Middle frontal gyrus (tissue), 1 donor: Measurements from ENCODE around the gene MYH8.

Experiments
- DNase-seq: peaks from one replicate; pipeline ENCODE4 v3.0.0-alpha.2; 2015; ENCODE audit warnings: low spot score; ENCODE audit errors: extremely low spot score

The MYH8 gene

DNA sequence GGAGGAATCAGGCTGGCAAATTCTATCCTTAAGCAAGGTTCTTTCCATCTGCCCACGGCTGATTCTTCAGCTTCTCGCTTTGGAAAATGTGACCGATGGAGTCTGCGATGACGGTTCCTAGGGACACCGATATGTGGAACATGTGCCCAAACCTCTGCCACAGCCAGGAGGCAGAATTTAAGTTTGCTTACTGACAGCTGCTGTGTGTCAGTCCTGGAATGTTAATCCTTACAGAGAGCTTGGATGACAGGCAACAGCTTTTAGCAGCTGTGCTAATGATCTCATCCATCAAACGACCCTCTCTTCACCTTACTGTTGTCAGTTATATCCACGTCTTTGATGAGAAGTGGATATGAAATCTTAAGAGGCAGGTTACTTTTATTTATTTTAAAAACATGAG is 37.6 kb downstream of the MYH8 start:
- DNase-seq = no peak

DNA sequence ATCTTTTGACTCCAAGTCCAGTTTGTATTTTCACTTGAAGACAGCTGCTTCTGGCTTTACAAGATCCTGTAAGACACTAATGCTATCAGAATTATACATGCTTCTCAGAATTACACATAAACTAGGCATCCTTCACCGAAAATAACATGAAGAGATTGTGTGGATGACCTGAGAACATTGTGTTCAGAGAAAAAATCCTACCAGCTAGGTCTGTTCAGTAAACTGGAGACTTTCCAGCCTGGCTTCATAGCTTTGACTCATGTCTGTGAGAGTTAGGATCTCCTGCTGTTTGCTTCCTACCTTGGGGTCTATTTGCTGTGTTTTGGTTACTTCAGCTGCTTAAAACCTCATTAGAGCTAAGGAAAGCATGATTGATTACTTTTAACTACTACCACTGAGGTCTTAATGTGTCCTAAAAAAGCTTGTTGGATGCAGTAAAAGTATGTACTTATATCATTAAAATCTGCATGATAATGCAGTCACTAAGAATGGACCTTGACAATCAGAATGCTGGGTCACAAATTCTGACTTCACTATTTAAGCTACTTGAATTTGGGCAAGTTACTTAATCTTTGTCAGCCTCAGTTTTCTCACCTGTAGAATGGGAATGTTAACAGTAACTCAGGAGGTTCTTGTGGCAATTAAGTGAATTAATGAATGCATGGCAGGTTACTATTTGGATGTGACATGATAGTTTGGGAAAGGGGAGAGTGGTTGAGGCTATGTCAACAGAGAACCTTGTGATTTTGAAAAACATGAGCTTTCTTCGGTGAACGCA is 40.9 kb downstream of the MYH8 start:
- no peak for DNase-seq

GRCh38 chr17:10372906-10373305 is 48.8 kb downstream of the MYH8 start, which contains the start of gene MYH13:
Gene MYH13 (minus strand): TSS chr17:10373006. CDS start chr17:10364530, 8,476 bp downstream.
- DNase-seq = no peak

DNA sequence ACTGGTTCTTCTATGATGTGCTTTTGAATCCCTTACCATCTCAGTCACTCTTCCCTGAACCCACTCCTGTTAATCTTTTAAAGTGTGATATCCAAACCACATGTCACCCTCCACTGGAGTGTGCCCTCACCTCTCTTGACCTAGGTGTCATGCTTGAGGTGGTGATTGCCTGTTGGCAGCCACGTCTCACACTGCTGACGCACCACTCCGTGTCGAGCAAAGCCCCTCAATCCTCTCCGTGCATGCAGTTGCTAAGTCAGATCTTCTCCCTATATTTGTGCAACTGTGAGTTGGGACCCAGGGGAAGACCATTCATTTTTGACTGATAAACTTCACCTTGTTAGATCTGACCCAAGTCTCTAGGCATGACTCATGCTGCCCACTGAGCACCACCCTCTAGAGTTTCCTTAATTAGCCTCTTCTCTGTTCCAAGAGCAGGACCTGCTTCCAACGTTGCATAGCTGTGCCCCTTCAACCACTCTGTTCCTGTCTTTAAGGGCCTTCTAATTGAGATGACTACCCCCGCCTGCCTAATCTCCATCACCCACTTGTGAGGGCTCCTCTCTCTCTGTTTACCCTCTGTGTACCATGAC is 51.6 kb downstream of the MYH8 start:
- no peak for DNase-seq

- no peak for DNase-seq
These were observed 52.5 kb downstream of the MYH8 start for GRCh38 chr17:10369239-10369638.

- DNase-seq = no peak
These were observed 53.2 kb downstream of the MYH8 start for GRCh38 chr17:10368561-10368960.

GRCh38 chr17:10360578-10360977 is 61.2 kb downstream of the MYH8 start:
- no peak for DNase-seq

- no peak for DNase-seq
These were observed 64.0 kb downstream of the MYH8 start for GRCh38 chr17:10357768-10358167.

- DNase-seq = no peak
These were observed 67.1 kb downstream of the MYH8 start for GRCh38 chr17:10354651-10355050.

GRCh38 chr17:10352893-10353292 is 68.9 kb downstream of the MYH8 start:
- no peak for DNase-seq

GRCh38 chr17:10349403-10349802 is 72.3 kb downstream of the MYH8 start:
- DNase-seq = no peak

GRCh38 chr17:10344816-10345215 is 76.9 kb downstream of the MYH8 start:
- no peak for DNase-seq
